DND-41 (cell line): ENCODE results near the gene CCDC80.

ENCODE experiments used
- ATAC-seq: fragments of 200-7000 bp; cut with Tn5 transposase; 3 replicates; pipeline ENCODE4 v1.9.1; 2021; ENCODE audit warnings: low read depth; ENCODE audit not compliant: insufficient read depth
- DNase-seq: peaks from one replicate; pipeline ENCODE4 v3.0.0-alpha.2; 2020
- H2AFZ ChIP-seq: 2 replicates; pipeline ENCODE4 v1.6.0; 2012; ENCODE audit warnings: low read depth, low read length
- H3K27ac ChIP-seq: 2 replicates; pipeline ENCODE4 v1.5.1; 2012; ENCODE audit warnings: low read length, inconsistent platforms
- H3K27me3 ChIP-seq: fragments of 200-600 bp; sonication (generic); 2 replicates; pipeline ENCODE4 v1.6.0; 2012; ENCODE audit warnings: low read length, mild to moderate bottlenecking, inconsistent platforms; ENCODE audit not compliant: insufficient read depth, poor library complexity
- H3K36me3 ChIP-seq: 2 replicates; pipeline ENCODE4 v1.5.1; 2012; ENCODE audit warnings: low read length, inconsistent platforms; ENCODE audit not compliant: insufficient read depth
- H3K4me1 ChIP-seq: 2 replicates; pipeline ENCODE4 v1.5.1; 2012; ENCODE audit warnings: mild to moderate bottlenecking, low read length; ENCODE audit not compliant: insufficient read depth
- H3K4me2 ChIP-seq: 2 replicates; pipeline ENCODE4 v1.6.0; 2012; ENCODE audit warnings: mild to moderate bottlenecking, moderate library complexity, low read length, inconsistent platforms; ENCODE audit not compliant: insufficient read depth
- H3K4me3 ChIP-seq, 2 experiments: fragments of 200-600 bp in 1 of 2; shearing (Covaris generic) in 1 of 2; 2 replicates each; pipeline ENCODE4 v1.5.1; 2012 to 2016; ENCODE audit warnings: inconsistent platforms in 2 of 2, low read length in 2 of 2, mild to moderate bottlenecking in 2 of 2, low read depth in 1 of 2, moderate library complexity in 1 of 2
- H3K79me2 ChIP-seq: 2 replicates; pipeline ENCODE4 v1.6.0; 2012; ENCODE audit warnings: low read length, inconsistent platforms; ENCODE audit not compliant: insufficient read depth
- H3K9ac ChIP-seq: 2 replicates; pipeline ENCODE4 v1.6.0; 2012; ENCODE audit warnings: low read depth, mild to moderate bottlenecking, inconsistent platforms, low read length, moderate library complexity
- H3K9me3 ChIP-seq: 2 replicates; pipeline ENCODE4 v1.5.1; 2012; ENCODE audit warnings: low read length, moderate library complexity, mild to moderate bottlenecking, inconsistent platforms; ENCODE audit not compliant: insufficient read depth, severe bottlenecking
- H4K20me1 ChIP-seq: 2 replicates; pipeline ENCODE4 v1.6.0; 2012; ENCODE audit warnings: low read length; ENCODE audit not compliant: insufficient read depth
- CTCF ChIP-seq: IDR thresholded peaks from 2 replicates; pipeline ENCODE4 v1.5.1; 2012; ENCODE audit warnings: borderline replicate concordance, low read length, moderate library complexity, mild to moderate bottlenecking; ENCODE audit not compliant: poor library complexity, severe bottlenecking; ENCODE audit errors: extremely low read depth
- EZH2 ChIP-seq: IDR thresholded peaks from 3 replicates; pipeline ENCODE4 v1.6.1; 2012; ENCODE audit warnings: borderline replicate concordance, low read depth, mild to moderate bottlenecking, moderate library complexity, low read length, inconsistent platforms; ENCODE audit not compliant: severe bottlenecking

Gene CCDC80

GRCh38 chr3:112640276-112640929 is 540 bp downstream of the CCDC80 start:
- Histone ChIP-seq H3K36me3 (no peaks in the 10 kb centered on the region), H4K20me1 (no peaks in the 10 kb centered on the region; the same call in 1 of the 2 replicates), H3K4me2 (no peak overlapping the region), H3K9me3 (no peaks in the 10 kb centered on the region), H3K4me1 (no peaks in the 10 kb centered on the region), H3K4me3 (no peak overlapping the region), H3K27me3 (peaks cover 14% of the 10 kb centered on the region), H3K27ac (no peak overlapping the region), H2AFZ (no peak overlapping the region; the same call in 1 of the 2 replicates), H3K79me2 (no peaks in the 10 kb centered on the region), H3K9ac (no peak overlapping the region)
- DNase-seq (no peak), ATAC-seq (no peak)
- TF ChIP-seq CTCF (no peak), EZH2 (no peak)

GRCh38 chr3:112639455-112640225 is 1.3 kb downstream of the CCDC80 start:
- Histone ChIP-seq H4K20me1 (no peaks in the 10 kb centered on the region; the same call in 1 of the 2 replicates), H3K27ac (no peak overlapping the region), H3K9me3 (no peaks in the 10 kb centered on the region), H3K79me2 (no peaks in the 10 kb centered on the region), H3K27me3 (peaks cover 14% of the 10 kb centered on the region), H3K36me3 (no peaks in the 10 kb centered on the region), H3K4me2 (no peak overlapping the region), H3K4me3 (no peak overlapping the region), H3K9ac (no peak overlapping the region), H3K4me1 (no peaks in the 10 kb centered on the region), H2AFZ (no peak overlapping the region)
- DNase-seq (no peak), ATAC-seq (no peak)
- TF ChIP-seq CTCF (no peak), EZH2 (no peak)

GRCh38 chr3:112638327-112639020 is 2.5 kb downstream of the CCDC80 start:
- no peak for DNase-seq
- no peaks in the 10 kb centered on the region; the same call in 1 of the 2 replicates for H4K20me1 ChIP-seq
- peaks cover 14% of the 10 kb centered on the region for H3K27me3 ChIP-seq
- H3K36me3 ChIP-seq: no peaks in the 10 kb centered on the region
- TF ChIP-seq CTCF (no peak), EZH2 (no peak)
- no peaks in the 10 kb centered on the region for H3K9me3 ChIP-seq
- H2AFZ ChIP-seq: no peak overlapping the region
- H3K27ac ChIP-seq: no peak overlapping the region
- H3K4me3 ChIP-seq: no peak overlapping the region
- no peak for ATAC-seq
- no peaks in the 10 kb centered on the region for H3K79me2 ChIP-seq
- H3K9ac ChIP-seq: no peak overlapping the region
- H3K4me1 ChIP-seq: no peaks in the 10 kb centered on the region
- H3K4me2 ChIP-seq: no peak overlapping the region
